HG03439 (cell line): ENCODE data around the gene IGFL1.
"Not testable (repeated sequence)": the region's sequence is repeated elsewhere in the genome, so short reads cannot be mapped to it uniquely, and the experiment has no call there.

Source experiments
- ATAC-seq: cut with Tn5 transposase; IDR thresholded peaks from one replicate; pipeline ENCODE4 v1.9.1; 2021; ENCODE audit warnings: mild to moderate bottlenecking, moderate library complexity; ENCODE audit not compliant: unreplicated experiment

IGFL1 gene

GRCh38 chr19:46229442-46229841, at the start of gene IGFL1:
IGFL1 (plus strand) TSS chr19:46229742; CDS start chr19:46229775, 33 bp downstream.
- no peak for ATAC-seq

- ATAC-seq, result no peak
Observed at GRCh38 chr19:46180701-46181387, 48.7 kb upstream of the IGFL1 start.

- no peak for ATAC-seq
Observed at GRCh38 chr19:46181388-46181779, 48.2 kb upstream of the IGFL1 start.

GRCh38 chr19:46182476-46182875, 47.1 kb upstream of the IGFL1 start:
- ATAC-seq, result no peak

GRCh38 chr19:46184775-46185710, 44.5 kb upstream of the IGFL1 start:
- ATAC-seq, result not testable (repeated sequence)

- ATAC-seq, result no peak
Observed at GRCh38 chr19:46186101-46186716, 43.3 kb upstream of the IGFL1 start.

GRCh38 chr19:46186717-46187101, 42.8 kb upstream of the IGFL1 start:
- no peak for ATAC-seq

GRCh38 chr19:46189971-46190888, 39.3 kb upstream of the IGFL1 start:
- ATAC-seq, result no peak

GRCh38 chr19:46191356-46191755, 38.2 kb upstream of the IGFL1 start:
- no peak for ATAC-seq

GRCh38 chr19:46191972-46192371, 37.6 kb upstream of the IGFL1 start:
- ATAC-seq, result no peak

- not testable (repeated sequence) for ATAC-seq
Observed at GRCh38 chr19:46192626-46192991, 36.9 kb upstream of the IGFL1 start.

- ATAC-seq, result no peak
Observed at GRCh38 chr19:46192992-46193650, 36.4 kb upstream of the IGFL1 start.

- ATAC-seq, result no peak
Observed at GRCh38 chr19:46193678-46194077, 35.9 kb upstream of the IGFL1 start.

GRCh38 chr19:46195104-46195503, 34.4 kb upstream of the IGFL1 start:
- ATAC-seq, result no peak

- ATAC-seq, result not testable (repeated sequence)
Observed at GRCh38 chr19:46195919-46196318, 33.6 kb upstream of the IGFL1 start.

GRCh38 chr19:46196410-46197124, 33.0 kb upstream of the IGFL1 start:
- no peak for ATAC-seq

- no peak for ATAC-seq
Observed at GRCh38 chr19:46197314-46198070, 32.0 kb upstream of the IGFL1 start.

GRCh38 chr19:46198756-46199155, 30.8 kb upstream of the IGFL1 start:
- no peak for ATAC-seq
